H1 (cell line): ENCODE measurements around the gene TACC2. TPM values are rescaled to one million over a fixed set of nuclear protein-coding genes. Genes with fewer than 3 reads are reported as not detected.

Experiments used
- CTCF ChIA-PET: fragments of 300-600 bp; sonication (Branson Sonifier 250); formaldehyde crosslinking; loops from one replicate; lab custom pipeline; 2021; ENCODE audit not compliant: partially characterized antibody; lab: Charles Lee
- POLR2A ChIA-PET: fragments of 300-600 bp; sonication (Branson Sonifier 250); formaldehyde crosslinking; loops from one replicate; lab custom pipeline; 2021; ENCODE audit warnings: inconsistent platforms; ENCODE audit not compliant: partially characterized antibody; lab: Charles Lee
- DNase-seq, 2 experiments: peaks; one replicate each; pipeline versions ENCODE4 v3.0.0 to v3.0.0-alpha.2; 2010 to 2022; ENCODE audit warnings: low spot score in 2 of 2, low read depth in 1 of 2, mixed read lengths in 1 of 2
- FAIRE-seq: peaks from 2 replicates; lab custom pipeline; 2011; peaks lifted over from hg19 to GRCh38; lab: Jason Lieb, UNC
- H2AFZ ChIP-seq: 2 replicates; pipeline ENCODE4 v1.8.1; 2012; ENCODE audit warnings: low read length, inconsistent platforms
- H2AK5ac ChIP-seq: 2 replicates; pipeline ENCODE4 v1.6.1; 2013; ENCODE audit warnings: low read depth, low read length
- H2BK120ac ChIP-seq: replicated peaks from 2 replicates; pipeline ENCODE3; 2013; ENCODE audit warnings: low read depth, low read length, inconsistent platforms
- H2BK12ac ChIP-seq: 2 replicates; pipeline ENCODE4 v1.6.1; 2013; ENCODE audit warnings: low read depth, low read length
- H2BK15ac ChIP-seq: 2 replicates; pipeline ENCODE4 v1.6.1; 2013; ENCODE audit warnings: low read length
- H2BK20ac ChIP-seq: 2 replicates; pipeline ENCODE4 v1.6.1; 2013; ENCODE audit warnings: low read length
- H2BK5ac ChIP-seq: 2 replicates; pipeline ENCODE4 v1.6.1; 2013; ENCODE audit warnings: low read depth, low read length
- H3K14ac ChIP-seq: 2 replicates; pipeline ENCODE4 v1.6.1; 2013; ENCODE audit warnings: inconsistent platforms; ENCODE audit not compliant: insufficient read length
- H3K18ac ChIP-seq: 2 replicates; pipeline ENCODE4 v1.6.1; 2013; ENCODE audit warnings: low read length; ENCODE audit errors: extremely low read depth
- H3K23ac ChIP-seq: 2 replicates; pipeline ENCODE4 v1.6.1; 2013; ENCODE audit warnings: inconsistent platforms; ENCODE audit not compliant: insufficient read length
- H3K23me2 ChIP-seq: 2 replicates; pipeline ENCODE4 v1.6.1; 2013; ENCODE audit warnings: low read depth, low read length
- H3K27ac ChIP-seq: 2 replicates; pipeline ENCODE4 v1.6.1; 2011; ENCODE audit warnings: low read depth, low read length, inconsistent platforms
- H3K27me3 ChIP-seq, 4 experiments: replicated peaks in 1 of 4; 1 replicate in 1 of 4; 2 replicates in 3 of 4; pipeline versions ENCODE4 v1.6.1 to v1.8.1; 2011 to 2013; ENCODE audit warnings: low read length in 3 of 4, mild to moderate bottlenecking in 3 of 4, inconsistent platforms in 2 of 4, mixed read lengths in 2 of 4, moderate library complexity in 1 of 4; ENCODE audit not compliant: control insufficient read depth in 3 of 4, insufficient read depth in 3 of 4; ENCODE audit errors: extremely low read depth in 1 of 4
- H3K36me3 ChIP-seq, 4 experiments: 2 replicates each; pipeline versions ENCODE4 v1.6.1 to v1.8.1; 2011 to 2013; ENCODE audit warnings: mild to moderate bottlenecking in 4 of 4, low read length in 3 of 4, moderate library complexity in 2 of 4, control low read depth in 1 of 4, inconsistent platforms in 1 of 4; ENCODE audit not compliant: insufficient read depth in 4 of 4, control insufficient read depth in 2 of 4
- H3K4ac ChIP-seq: replicated peaks from 2 replicates; pipeline ENCODE3; 2013; ENCODE audit warnings: low read length, low read depth, mixed read lengths, inconsistent platforms; ENCODE audit not compliant: insufficient read length
- H3K4me1 ChIP-seq, 4 experiments: replicated peaks in 1 of 4; 1 replicate in 1 of 4; 2 replicates in 3 of 4; pipeline versions ENCODE4 v1.6.1 to v1.8.1; 2011 to 2013; ENCODE audit warnings: low read length in 3 of 4, inconsistent platforms in 2 of 4, mixed read lengths in 1 of 4; ENCODE audit not compliant: insufficient read depth in 4 of 4, control insufficient read depth in 3 of 4
- H3K4me2 ChIP-seq, 2 experiments: 2 replicates each; pipeline versions ENCODE4 v1.6.1 to v1.8.1; 2011 to 2013; ENCODE audit warnings: low read depth in 2 of 2, low read length in 2 of 2, control low read depth in 1 of 2, inconsistent platforms in 1 of 2, mild to moderate bottlenecking in 1 of 2; ENCODE audit not compliant: insufficient read depth in 1 of 2
- H3K4me3 ChIP-seq, 4 experiments: fragments of 200-600, 300-600 bp in 1 of 4; sonication (generic), shearing (Covaris generic), sonication (Bioruptor Twin) in 1 of 4; 2 replicates each; pipeline versions ENCODE4 v1.5.1 to v1.8.1; 2011 to 2016; ENCODE audit warnings: low read length in 4 of 4, low read depth in 3 of 4, control low read depth in 2 of 4, inconsistent platforms in 2 of 4, mild to moderate bottlenecking in 2 of 4, mixed read lengths in 1 of 4, moderate library complexity in 1 of 4; ENCODE audit not compliant: insufficient read depth in 2 of 4; ENCODE audit errors: extremely low read depth in 1 of 4
- H3K56ac ChIP-seq: replicated peaks from 2 replicates; pipeline ENCODE3; 2013; ENCODE audit warnings: low read depth, mild to moderate bottlenecking, mixed read lengths, low read length, inconsistent platforms; ENCODE audit not compliant: insufficient read length
- H3K79me1 ChIP-seq: 2 replicates; pipeline ENCODE4 v1.6.1; 2013; ENCODE audit warnings: low read depth, low read length, control low read depth
- H3K79me2 ChIP-seq, 2 experiments: 2 replicates each; pipeline versions ENCODE4 v1.6.1 to v1.8.1; 2012 to 2013; ENCODE audit warnings: low read length in 2 of 2, mild to moderate bottlenecking in 2 of 2, inconsistent platforms in 1 of 2; ENCODE audit not compliant: insufficient read depth in 2 of 2, control insufficient read depth in 1 of 2
- H3K9ac ChIP-seq, 4 experiments: replicated peaks in 1 of 4; 1 replicate in 1 of 4; 2 replicates in 3 of 4; pipeline versions ENCODE4 v1.6.1 to v1.8.1; 2011 to 2013; ENCODE audit warnings: low read depth in 3 of 4, low read length in 3 of 4, control low read depth in 2 of 4, mild to moderate bottlenecking in 2 of 4, moderate library complexity in 2 of 4, inconsistent platforms in 1 of 4; ENCODE audit errors: extremely low read depth in 1 of 4
- H3K9me3 ChIP-seq, 2 experiments: 2 replicates each; pipeline versions ENCODE4 v1.6.1 to v1.8.1; 2012 to 2013; ENCODE audit warnings: mild to moderate bottlenecking in 2 of 2, moderate library complexity in 2 of 2, control low read depth in 1 of 2, inconsistent platforms in 1 of 2, low read depth in 1 of 2, low read length in 1 of 2, mixed read lengths in 1 of 2; ENCODE audit not compliant: insufficient read depth in 2 of 2
- H4K20me1 ChIP-seq, 2 experiments: replicated peaks in 1 of 2; 2 replicates each; pipeline versions ENCODE3 to v1.8.1; 2011 to 2013; ENCODE audit warnings: inconsistent platforms in 2 of 2, low read length in 2 of 2, mild to moderate bottlenecking in 1 of 2; ENCODE audit not compliant: insufficient read depth in 2 of 2, control insufficient read depth in 1 of 2
- H4K5ac ChIP-seq: 2 replicates; pipeline ENCODE4 v1.6.1; 2013; ENCODE audit warnings: low read length, low read depth, mixed read lengths, inconsistent platforms; ENCODE audit not compliant: insufficient read length
- H4K8ac ChIP-seq: 2 replicates; pipeline ENCODE4 v1.8.0; 2013; ENCODE audit warnings: mild to moderate bottlenecking, moderate library complexity, low read length, inconsistent platforms; ENCODE audit not compliant: insufficient read depth; ENCODE audit errors: extremely low read depth
- H4K91ac ChIP-seq: replicated peaks from 2 replicates; pipeline ENCODE3; 2013; ENCODE audit warnings: low read length, mixed read lengths, inconsistent platforms; ENCODE audit not compliant: insufficient read length
- BACH1 ChIP-seq: IDR thresholded peaks from 2 replicates; pipeline ENCODE4 v1.6.1; 2012; ENCODE audit warnings: low read length, improper control_type of control experiment
- CBX8 ChIP-seq: fragments of 300-800, 300-1000 bp; sonication (generic); IDR thresholded peaks from 2 replicates; pipeline ENCODE4 v1.7.1; 2016; ENCODE audit warnings: low read depth, low read length, borderline replicate concordance
- CTCF ChIP-seq, 3 experiments: IDR thresholded peaks; 1 replicate in 2 of 3; 2 replicates in 1 of 3; pipeline versions ENCODE4 v1.5.1 to v1.6.1; 2011; ENCODE audit warnings: low read length in 3 of 3, mild to moderate bottlenecking in 3 of 3, inconsistent platforms in 2 of 3, low read depth in 1 of 3, moderate library complexity in 1 of 3; ENCODE audit not compliant: insufficient read depth in 1 of 3; ENCODE audit errors: control extremely low read depth in 1 of 3
- HDAC2 ChIP-seq, 2 experiments: fragments of 300-600 bp in 1 of 2; sonication (generic) in 1 of 2; IDR thresholded peaks; 2 replicates each; pipeline ENCODE4 v1.6.1; 2011 to 2012; ENCODE audit warnings: low read depth in 2 of 2, low read length in 2 of 2, mild to moderate bottlenecking in 2 of 2, moderate library complexity in 2 of 2, borderline replicate concordance in 1 of 2, inconsistent platforms in 1 of 2
- JUND ChIP-seq: IDR thresholded peaks from 2 replicates; pipeline ENCODE4 v1.6.1; 2011; ENCODE audit warnings: mild to moderate bottlenecking, improper control_type of control experiment, low read length
- TEAD4 ChIP-seq: IDR thresholded peaks from 2 replicates; pipeline ENCODE4 v1.6.1; 2012; ENCODE audit warnings: low read depth, low read length, inconsistent platforms, mixed read lengths
- WGBS, 2 experiments: shearing (Covaris generic) in 1 of 2; methylation state at CpG; one replicate each; pipeline versions ENCODE4 v1.1.6 to v1.1.7; 2013 to 2015; ENCODE audit warnings: low lambda C conversion rate in 2 of 2, mixed read lengths in 2 of 2, inconsistent platforms in 1 of 2, low coverage in 1 of 2, missing lambda C conversion rate in 1 of 2; ENCODE audit not compliant: insufficient replicate concordance in 2 of 2, insufficient coverage in 1 of 2, insufficient read length in 1 of 2; ENCODE audit errors: extremely low coverage in 1 of 2, missing lambda C conversion rate in 1 of 2; 5-methylcytosine and 5-hydroxymethylcytosine counted together
- polyA plus RNA-seq, 7 experiments: library from polyadenylated mRNA; depleted of rRNA in 3 of 7; stranded (reverse) in 5 of 7; unstranded in 2 of 7; fragments of >200 nt in 5 of 7; fragments of 200-250 nt in 2 of 7; gene quantifications; 1 replicate in 5 of 7; 2 replicates in 1 of 7; 4 replicates in 1 of 7; pipeline versions ENCODE4 v1.2.1 to v1.2.3, GENCODE V29; 2011 to 2013; ENCODE audit warnings: missing spikeins in 2 of 7, mixed read lengths in 2 of 7
- total RNA-seq: library from RNA; stranded (reverse); fragmentation: NEBNext Ultra II Directional; extraction: Animal tissue kit (Norgen Biotek cat#: 25700); gene quantifications from 2 replicates; pipeline ENCODE4 v1.2.1, GENCODE V29; 2021

TACC2 gene
- total and polyA plus RNA-seq, 2 of the 8 experiments (the other 6 are each of a cell fraction or from before 2014, with no cell fraction given), result 21.2 to 46.6 TPM

DNA sequence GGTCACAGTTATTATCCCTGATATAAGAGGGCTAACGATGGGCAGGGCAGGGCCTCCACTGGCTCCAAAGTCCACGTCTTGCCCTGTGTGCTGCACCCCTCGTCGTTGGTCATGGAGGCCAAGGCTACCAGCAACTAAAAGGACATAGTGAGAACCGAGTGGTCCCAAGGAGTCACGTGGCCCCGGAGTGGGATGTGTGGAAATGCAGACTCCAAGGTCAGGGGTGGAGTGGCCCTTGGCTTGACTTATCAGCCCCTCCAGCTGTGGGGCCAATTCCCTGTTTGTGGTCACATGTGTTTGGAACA is 312.8 kb downstream of the TACC2 start:
- H3K27me3 ChIP-seq, result no peaks in the 10 kb centered on the region
- no peak overlapping the region for H3K14ac ChIP-seq
- TF ChIP-seq CBX8 (no peak), HDAC2 (IDR thresholded peaks at IDR 0.05; ENCODE audit: borderline replicate concordance in 1 of 2, low read depth in 2 of 2, low read length in 2 of 2) (no peak), JUND (no peak), BACH1 (no peak), TEAD4 (no peak), CTCF (IDR thresholded peaks at IDR 0.05; ENCODE audit: control extremely low read depth in 1 of 3, insufficient read depth in 1 of 3, low read depth in 1 of 3, low read length in 3 of 3) (no peak)
- TF ChIP-seq, all 59 proteins: peak for 0
- Histone ChIP-seq H4K5ac (no peak overlapping the region), H4K91ac (no peak overlapping the region), H2BK5ac (no peak overlapping the region), H2BK120ac (no peak overlapping the region), H3K18ac (no peak overlapping the region), H2BK20ac (no peak overlapping the region), H4K20me1 (no peaks in the 10 kb centered on the region), H3K9me3 (no peaks in the 10 kb centered on the region), H3K56ac (no peak overlapping the region), H3K36me3 (no peaks in the 10 kb centered on the region), H2BK15ac (no peak overlapping the region), H3K9ac (no peak overlapping the region), H4K8ac (no peak overlapping the region), H3K23ac (no peak overlapping the region), H3K27ac (no peak overlapping the region), H3K79me1 (no peaks in the 10 kb centered on the region), H3K4ac (no peak overlapping the region), H2BK12ac (no peak overlapping the region), H3K23me2 (no peaks in the 10 kb centered on the region), H3K4me3 (no peak overlapping the region), H3K4me2 (no peak overlapping the region), H3K4me1 (peaks cover 0 to 3% (median 2%) of the 10 kb centered on the region in 4 experiments; a peak in 6 of 7 replicates), H3K79me2 (no peaks in the 10 kb centered on the region), H2AFZ (no peak overlapping the region), H2AK5ac (no peak overlapping the region)
- FAIRE-seq (no peak), DNase-seq (no peak)
- POLR2A ChIA-PET, result interaction anchor here (0.6 to 1.4 kb wide), 2 partner anchors 131 to 427 kb away, joined by 3 read pairs; no protein-coding TSS in a partner anchor
- CTCF ChIA-PET, result interaction anchor here (0.7 to 2.2 kb wide), 8 partner anchors 16 to 402 kb away, joined by 3 to 31 read pairs (median 4); no protein-coding TSS in a partner anchor
- 80% methylated on average over 7 of the region's 7 CpGs; no CpG with 5 or more reads in 1 of the 2 experiments for WGBS, 2 experiments
